ENCODE measurements around the gene PLCH2.

Gene PLCH2

GRCh38 chr1:2532485-2533160, 56.5 kb downstream of the PLCH2 start:
- no peak for DNase-seq

- DNase-seq, result no peak
Measured at GRCh38 chr1:2533365-2533764, 57.3 kb downstream of the PLCH2 start.

GRCh38 chr1:2534315-2534686, 58.2 kb downstream of the PLCH2 start:
- DNase-seq, result no peak

- DNase-seq, result no peak
Measured at GRCh38 chr1:2534687-2535441, 58.8 kb downstream of the PLCH2 start.

- no peak for DNase-seq
Measured at GRCh38 chr1:2535455-2535854, 59.4 kb downstream of the PLCH2 start.

- DNase-seq, result no peak
Measured at GRCh38 chr1:2535981-2536380, 59.9 kb downstream of the PLCH2 start.

GRCh38 chr1:2537784-2538115, 61.7 kb downstream of the PLCH2 start:
- DNase-seq, result no peak

GRCh38 chr1:2538376-2538775, 62.3 kb downstream of the PLCH2 start:
- DNase-seq, result no peak

GRCh38 chr1:2538872-2539271, 62.8 kb downstream of the PLCH2 start:
- no peak for DNase-seq

GRCh38 chr1:2539312-2539907, 63.3 kb downstream of the PLCH2 start:
- DNase-seq, result no peak

- no peak for DNase-seq
Measured at GRCh38 chr1:2540816-2541492, 64.9 kb downstream of the PLCH2 start.

- no peak for DNase-seq
Measured at GRCh38 chr1:2541619-2542245, 65.6 kb downstream of the PLCH2 start.

- no peak for DNase-seq
Measured at GRCh38 chr1:2542246-2542915, 66.3 kb downstream of the PLCH2 start.

- DNase-seq, result no peak
Measured at GRCh38 chr1:2543543-2544092, 67.5 kb downstream of the PLCH2 start.

GRCh38 chr1:2544093-2544874, 68.2 kb downstream of the PLCH2 start:
- DNase-seq, result no peak

GRCh38 chr1:2544875-2545640, 69.0 kb downstream of the PLCH2 start:
- no peak for DNase-seq

GRCh38 chr1:2545754-2546514, 69.8 kb downstream of the PLCH2 start:
- peak; percentile 86 for DNase-seq

GRCh38 chr1:2546515-2547209, 70.6 kb downstream of the PLCH2 start:
- peak; percentile 81 for DNase-seq
